Stomach (tissue), 9 donors: ENCODE data around the gene GALNT8. TPM values are rescaled to one million over a fixed set of nuclear protein-coding genes. Genes with fewer than 3 reads are reported as not detected.

Experiments used
- DNase-seq, 2 donors: peaks; one replicate each; pipeline versions ENCODE4 v3.0.0 to v3.0.0-alpha.2; 2013 to 2019
- H3K27ac ChIP-seq, 5 donors: fragments of 200-600 bp in 4 of 5; sonication (generic) in 4 of 5; one replicate each; pipeline ENCODE4 v1.5.1; 2013 to 2019; ENCODE audit warnings: mild to moderate bottlenecking in 1 of 5, moderate library complexity in 1 of 5
- H3K27me3 ChIP-seq, 3 donors: fragments of 200-600 bp; sonication (generic); one replicate each; pipeline ENCODE4 v1.5.1; 2017 to 2019; ENCODE audit warnings: mixed run types in 1 of 3
- H3K36me3 ChIP-seq, 4 donors: fragments of 200-600 bp; sonication (generic); 1 replicate in 3 of 4; 2 replicates in 1 of 4; pipeline ENCODE4 v1.5.1; 2016 to 2019
- H3K4me1 ChIP-seq, 4 donors: fragments of 200-600 bp; sonication (generic); one replicate each; pipeline ENCODE4 v1.5.1; 2016 to 2019
- H3K4me3 ChIP-seq, 4 donors: fragments of 200-600 bp; sonication (generic) in 3 of 4; one replicate each; pipeline ENCODE4 v1.5.1; 2016 to 2019; ENCODE audit warnings: mild to moderate bottlenecking in 1 of 4
- H3K9me3 ChIP-seq, 4 donors: fragments of 200-600 bp; sonication (generic); one replicate each; pipeline ENCODE4 v1.5.1; 2016 to 2019
- EP300 ChIP-seq: sonication (generic); formaldehyde crosslinking; IDR thresholded peaks from one replicate; pipeline ENCODE4 v1.6.1; 2017; ENCODE audit warnings: antibody characterized with exemption
- POLR2A ChIP-seq, 4 donors: fragments of 450-650 bp; IDR thresholded peaks; one replicate each; pipeline ENCODE4 v1.6.1; 2016; ENCODE audit warnings: antibody characterized with exemption in 4 of 4, control low read depth in 2 of 4, mild to moderate bottlenecking in 1 of 4, moderate library complexity in 1 of 4
- POLR2AphosphoS5 ChIP-seq, 3 donors: sonication (generic); formaldehyde crosslinking; IDR thresholded peaks; one replicate each; pipeline ENCODE4 v1.6.1; 2016; ENCODE audit warnings: antibody characterized with exemption in 3 of 3
- WGBS, 5 donors: extraction: QIAGEN DNeasy Blood & Tissue Kit in 3 of 5; methylation state at CpG; one replicate each; pipeline versions ENCODE4 v1.1.5 to v1.1.7; 2013 to 2018; 5-methylcytosine and 5-hydroxymethylcytosine counted together
- intact Hi-C: fragments of 100-400 bp; cut with DNase I; formaldehyde crosslinking; loops from one replicate; pipeline ENCODE4 v1.15.1; 2023; ENCODE audit warnings: low total_unique reads
- polyA plus RNA-seq, 3 donors: library from polyadenylated mRNA; stranded (reverse); fragments of 200-250 nt; gene quantifications; one replicate each; pipeline ENCODE4 v1.2.3, GENCODE V29; 2013
- total RNA-seq, 5 donors: library from RNA; depleted of rRNA; stranded (reverse); fragments of >200 nt; gene quantifications; one replicate each; pipeline versions ENCODE4 v1.1.0 to v1.2.3, GENCODE V29; 2014 to 2016
- TF ChIP-seq, protein P1 (sequence below), 7 experiments: fragments of 450-650 bp in 4 of 7; fragments of 200-600 bp in 3 of 7; sonication (generic) in 3 of 7; IDR thresholded peaks; one replicate each; pipeline ENCODE4 v1.5.1; 2016 to 2019; ENCODE audit warnings: antibody characterized with exemption in 7 of 7, control low read depth in 2 of 7, mild to moderate bottlenecking in 1 of 7
- donor health status: healthy with polysubstance abuse.
- donor health status: Bipolar disorder and iron deficiency.
- donor health status: healthy.

GALNT8 gene
- total and polyA plus RNA-seq, 8 donors, result 0.28 to 19.7 (median 1.0) TPM; not detected in 2

DNA sequence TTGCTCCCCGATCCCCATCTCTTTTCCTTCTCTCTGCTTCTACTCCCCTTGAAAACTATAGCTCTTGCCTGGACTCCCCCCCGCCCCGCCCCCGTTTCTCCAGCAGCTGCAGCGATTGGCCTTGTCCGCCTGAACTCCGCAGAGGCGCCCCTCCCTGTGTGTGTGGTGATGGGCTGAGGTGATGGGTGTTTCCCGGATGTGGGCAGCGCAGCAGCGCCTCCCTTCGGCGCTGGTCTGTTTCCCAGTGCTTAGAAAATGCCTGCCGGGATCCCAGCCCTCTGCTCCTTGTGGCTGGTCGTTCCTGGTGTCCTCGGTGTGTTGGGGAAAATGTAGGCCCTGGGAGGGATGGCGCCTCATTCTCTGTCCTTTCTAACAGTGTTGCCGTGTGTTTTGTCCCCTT, 43.3 kb downstream of the GALNT8 start:
- no peaks in the 10 kb centered on the region for H3K4me1 ChIP-seq
- DNase-seq, result peak in 1 of 2 donors; percentile 80
- intact Hi-C loops, result no loop called here
- H3K9me3 ChIP-seq, result no peaks in the 10 kb centered on the region
- H3K4me3 ChIP-seq, result no peak overlapping the region
- TF ChIP-seq, protein P1, sequence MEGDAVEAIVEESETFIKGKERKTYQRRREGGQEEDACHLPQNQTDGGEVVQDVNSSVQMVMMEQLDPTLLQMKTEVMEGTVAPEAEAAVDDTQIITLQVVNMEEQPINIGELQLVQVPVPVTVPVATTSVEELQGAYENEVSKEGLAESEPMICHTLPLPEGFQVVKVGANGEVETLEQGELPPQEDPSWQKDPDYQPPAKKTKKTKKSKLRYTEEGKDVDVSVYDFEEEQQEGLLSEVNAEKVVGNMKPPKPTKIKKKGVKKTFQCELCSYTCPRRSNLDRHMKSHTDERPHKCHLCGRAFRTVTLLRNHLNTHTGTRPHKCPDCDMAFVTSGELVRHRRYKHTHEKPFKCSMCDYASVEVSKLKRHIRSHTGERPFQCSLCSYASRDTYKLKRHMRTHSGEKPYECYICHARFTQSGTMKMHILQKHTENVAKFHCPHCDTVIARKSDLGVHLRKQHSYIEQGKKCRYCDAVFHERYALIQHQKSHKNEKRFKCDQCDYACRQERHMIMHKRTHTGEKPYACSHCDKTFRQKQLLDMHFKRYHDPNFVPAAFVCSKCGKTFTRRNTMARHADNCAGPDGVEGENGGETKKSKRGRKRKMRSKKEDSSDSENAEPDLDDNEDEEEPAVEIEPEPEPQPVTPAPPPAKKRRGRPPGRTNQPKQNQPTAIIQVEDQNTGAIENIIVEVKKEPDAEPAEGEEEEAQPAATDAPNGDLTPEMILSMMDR (IDR thresholded peaks at IDR 0.05), result no peak
- TF ChIP-seq POLR2A (IDR thresholded peaks at IDR 0.05) (no peak), EP300 (no peak), POLR2AphosphoS5 (IDR thresholded peaks at IDR 0.05) (no peak)
- H3K27ac ChIP-seq, result no peak overlapping the region
- WGBS, 5 donors, result 31 to 37% (median 34%) methylated on average over 18 of the region's 18 CpGs
- H3K27me3 ChIP-seq, result no peaks in the 10 kb centered on the region
- no peaks in the 10 kb centered on the region for H3K36me3 ChIP-seq

DNA sequence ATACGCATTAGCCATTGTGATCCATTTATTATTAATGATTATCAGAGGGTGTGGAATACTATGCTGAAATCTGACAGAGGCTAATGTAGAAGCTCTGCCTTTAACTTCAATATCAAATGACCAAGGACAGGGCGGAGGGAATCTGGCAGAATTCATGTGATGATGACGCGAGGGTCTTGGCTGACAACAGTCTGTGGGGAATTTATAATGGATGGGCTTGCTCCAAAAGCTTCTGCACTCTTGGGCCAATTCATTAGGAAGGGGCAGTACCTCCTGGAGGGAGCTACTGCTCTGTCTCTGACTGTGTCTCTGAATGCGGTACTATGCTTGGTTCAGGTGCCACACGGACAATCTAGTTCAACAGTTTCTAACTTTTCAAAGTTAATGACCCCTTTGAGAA, 46.2 kb downstream of the GALNT8 start:
- H3K36me3 ChIP-seq, result no peaks in the 10 kb centered on the region
- peak in 1 of 2 donors; percentile 65 for DNase-seq
- no peaks in the 10 kb centered on the region for H3K4me1 ChIP-seq
- H3K9me3 ChIP-seq, result no peaks in the 10 kb centered on the region
- H3K27me3 ChIP-seq, result no peaks in the 10 kb centered on the region
- intact Hi-C loops, result no loop called here
- no peak overlapping the region for H3K27ac ChIP-seq
- TF ChIP-seq POLR2A (IDR thresholded peaks at IDR 0.05) (no peak), EP300 (no peak), POLR2AphosphoS5 (IDR thresholded peaks at IDR 0.05) (no peak)
- TF ChIP-seq, protein P1 (IDR thresholded peaks at IDR 0.05), result no peak
- 84 to 94% (median 91%) methylated on average over 6 of the region's 6 CpGs for WGBS, 5 donors
- H3K4me3 ChIP-seq, result no peak overlapping the region

DNA sequence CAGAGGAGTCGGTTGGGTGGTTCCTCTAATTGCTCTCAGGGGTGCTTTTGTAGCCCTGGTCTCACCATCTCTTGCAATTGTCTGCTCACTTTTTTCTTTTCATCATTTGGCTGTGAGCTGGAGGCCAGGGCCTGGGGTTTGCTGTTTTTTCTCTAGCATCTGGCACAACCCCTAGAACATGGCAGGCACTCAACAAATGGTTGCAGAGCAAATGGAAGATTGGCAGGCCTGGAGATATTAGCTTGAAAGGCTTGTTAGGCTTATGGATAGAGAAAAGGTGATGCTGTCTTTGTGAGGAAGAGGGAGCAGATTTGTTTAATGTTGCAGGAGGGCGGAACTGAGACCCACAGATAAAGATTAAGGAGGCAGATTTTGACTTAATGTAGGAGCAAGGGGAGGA, 47.0 kb downstream of the GALNT8 start:
- DNase-seq, result no peak
- WGBS, 5 donors, result 82 to 92% (median 89%) methylated on average over 2 of the region's 2 CpGs
- intact Hi-C loops, result no loop called here
- no peak overlapping the region for H3K27ac ChIP-seq
- H3K9me3 ChIP-seq, result no peaks in the 10 kb centered on the region
- no peaks in the 10 kb centered on the region for H3K27me3 ChIP-seq
- TF ChIP-seq EP300 (no peak), POLR2AphosphoS5 (IDR thresholded peaks at IDR 0.05) (no peak)
- H3K4me3 ChIP-seq, result no peak overlapping the region
- no peaks in the 10 kb centered on the region for H3K4me1 ChIP-seq
- H3K36me3 ChIP-seq, result no peaks in the 10 kb centered on the region

DNA sequence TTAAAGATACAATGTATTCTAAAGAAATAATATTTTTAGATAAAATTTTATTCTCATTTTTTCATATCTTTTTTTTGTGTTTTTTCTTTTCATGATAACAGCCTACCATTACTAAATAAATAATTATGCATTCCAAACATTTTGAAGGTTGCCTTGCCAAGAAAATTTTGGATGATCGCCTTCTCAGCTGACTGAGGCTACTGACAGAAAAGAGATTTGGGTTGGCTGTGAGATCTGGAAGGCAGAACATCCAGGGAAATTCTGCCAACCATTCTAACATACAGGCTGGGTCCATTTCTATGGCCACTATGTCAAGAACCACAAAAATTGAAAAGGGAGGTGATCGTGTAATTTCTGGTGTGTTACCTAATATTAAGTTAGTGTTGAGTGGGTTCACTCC, 48.1 kb downstream of the GALNT8 start:
- no peak for TF ChIP-seq EP300
- TF ChIP-seq, protein P1 (IDR thresholded peaks at IDR 0.05), result no peak
- no peak for TF ChIP-seq POLR2A (IDR thresholded peaks at IDR 0.05)
- no peak for TF ChIP-seq POLR2AphosphoS5 (IDR thresholded peaks at IDR 0.05)
- DNase-seq, result no peak
- intact Hi-C loops, result no loop called here
- Histone ChIP-seq H3K4me3 (no peak overlapping the region), H3K36me3 (no peaks in the 10 kb centered on the region), H3K27ac (no peak overlapping the region), H3K9me3 (no peaks in the 10 kb centered on the region), H3K27me3 (no peaks in the 10 kb centered on the region), H3K4me1 (no peaks in the 10 kb centered on the region)
- 68 to 84% (median 79%) methylated on average over 2 of the region's 2 CpGs for WGBS, 5 donors

DNA sequence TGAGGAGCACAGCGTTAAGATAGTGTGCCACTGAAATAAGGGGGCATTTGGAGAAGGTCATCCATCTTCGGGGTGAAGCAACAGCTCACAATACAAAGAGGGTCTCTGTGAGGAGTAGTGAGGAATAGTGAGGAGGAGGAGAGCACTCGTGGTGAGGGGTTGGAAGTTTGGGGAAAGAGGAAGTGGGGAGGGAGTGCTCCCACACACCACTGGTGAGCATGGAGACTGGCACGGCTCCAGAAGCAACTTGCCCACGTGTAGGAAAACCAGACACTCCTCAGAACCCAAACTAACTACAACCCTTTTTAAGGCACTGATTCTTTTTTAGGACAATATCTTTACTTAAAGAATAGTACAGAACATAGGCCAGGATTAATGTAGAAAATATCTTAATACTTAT, 48.9 kb downstream of the GALNT8 start:
- intact Hi-C loops, result no loop called here
- H3K9me3 ChIP-seq, result no peaks in the 10 kb centered on the region
- TF ChIP-seq, protein P1 (IDR thresholded peaks at IDR 0.05), result no peak
- TF ChIP-seq POLR2AphosphoS5 (IDR thresholded peaks at IDR 0.05) (no peak), EP300 (no peak), POLR2A (IDR thresholded peaks at IDR 0.05) (no peak)
- no peaks in the 10 kb centered on the region for H3K4me1 ChIP-seq
- H3K27ac ChIP-seq, result no peak overlapping the region
- no peaks in the 10 kb centered on the region for H3K36me3 ChIP-seq
- H3K27me3 ChIP-seq, result no peaks in the 10 kb centered on the region
- DNase-seq, result no peak
- H3K4me3 ChIP-seq, result no peak overlapping the region
- WGBS, 5 donors, result 60 to 76% (median 63%) methylated on average over 5 of the region's 5 CpGs
